ENCODE data around the gene KLF6.

KLF6 gene

GRCh38 chr10:3755440-3756359, 29.3 kb downstream of the KLF6 start:
- no peaks in the 10 kb centered on the region for H3K9me3 ChIP-seq (ENCODE audit: control insufficient read depth, insufficient read depth, low read depth, low read length)
- H3K36me3 ChIP-seq (ENCODE audit: control insufficient read depth in 2 of 2, insufficient read depth in 1 of 2, low read length in 2 of 2): no peaks in the 10 kb centered on the region
- ChIA-PET POLR2A (interaction anchor here (0.8 to 1.2 kb wide), 3 partner anchors 21 to 29 kb away, joined by 3 to 5 read pairs (median 3); partner anchors contain the start of gene KLF6), CTCF (interaction anchor here (0.6 to 0.8 kb wide), 3 partner anchors 21 to 41 kb away, joined by 3 to 5 read pairs (median 3); no protein-coding TSS in a partner anchor)
- H3K4me3 ChIP-seq (ENCODE audit: low read depth, low read length): no peak overlapping the region
- no peak for TF ChIP-seq ZNF366 (tag by site-specific recombination; conservative IDR thresholded peaks at IDR 0.05)
- TF ChIP-seq SCRT2 (tag by site-specific recombination; IDR thresholded peaks at IDR 0.05): peak; percentile 14; the same call in 1 of the 2 replicates
- peak; percentile 23; the same call in 1 of the 2 replicates for TF ChIP-seq ZNF600 (tag by site-specific recombination; IDR thresholded peaks at IDR 0.05)
- no peak for TF ChIP-seq HOXA7 (CRISPR knock-in tag; IDR thresholded peaks at IDR 0.05; ENCODE audit: borderline replicate concordance)
- H3K4me1 ChIP-seq (ENCODE audit: control insufficient read depth, insufficient read depth, low read length): no peaks in the 10 kb centered on the region; the same call in 1 of the 2 replicates
- H3K27ac ChIP-seq (ENCODE audit: extremely low read depth, low read depth, low read length): peak overlapping the region; percentile 29; the same call in 1 of the 2 replicates

GRCh38 chr10:3754727-3755439, 30.1 kb downstream of the KLF6 start:
- Histone ChIP-seq H3K9me3 (ENCODE audit: control insufficient read depth, insufficient read depth, low read depth, low read length) (no peaks in the 10 kb centered on the region), H3K27ac (ENCODE audit: extremely low read depth, low read depth, low read length) (0 out of 2 replicates have a peak overlapping the region, but pooled peaks have one; percentile 29), H3K4me3 (ENCODE audit: low read depth, low read length) (no peak overlapping the region), H3K4me1 (ENCODE audit: control insufficient read depth, insufficient read depth, low read length) (peaks cover 3% of the 10 kb centered on the region; the same call in 1 of the 2 replicates), H3K36me3 (ENCODE audit: control insufficient read depth in 2 of 2, insufficient read depth in 1 of 2, low read length in 2 of 2) (no peaks in the 10 kb centered on the region)
- ChIA-PET CTCF (interaction anchor here (0.7 to 1.5 kb wide), 2 partner anchors 15 to 54 kb away, joined by 3 to 5 read pairs; no protein-coding TSS in a partner anchor), POLR2A (interaction anchor here (0.5 to 1.2 kb wide), 4 partner anchors 22 to 30 kb away, joined by 3 to 5 read pairs (median 3); partner anchors contain the start of gene KLF6)
- TF ChIP-seq ZNF623 (tag by site-specific recombination; IDR thresholded peaks at IDR 0.05) (no peak), SP7 (tag by site-specific recombination; IDR thresholded peaks at IDR 0.05) (peak; percentile 61; the same call in 1 of the 2 replicates), ZFP37 (tag by site-specific recombination; IDR thresholded peaks at IDR 0.05) (0 out of 2 replicates have a peak, but pooled peaks have one; percentile 40), ZBTB48 (tag by site-specific recombination; IDR thresholded peaks at IDR 0.05) (0 out of 2 replicates have a peak, but pooled peaks have one; percentile 28), ZNF10 (tag by site-specific recombination; IDR thresholded peaks at IDR 0.05) (0 out of 2 replicates have a peak, but pooled peaks have one; percentile 51), ZNF473 (tag by site-specific recombination; IDR thresholded peaks at IDR 0.05) (no peak), PATZ1 (tag by site-specific recombination; IDR thresholded peaks at IDR 0.05) (no peak), SCRT1 (tag by site-specific recombination; IDR thresholded peaks at IDR 0.05; ENCODE audit: borderline replicate concordance) (0 out of 2 replicates have a peak, but pooled peaks have one; percentile 45), TSHZ1 (tag by site-specific recombination; IDR thresholded peaks at IDR 0.05; ENCODE audit: borderline replicate concordance) (peak; percentile 73; the same call in 1 of the 2 replicates), ZNF366 (tag by site-specific recombination; conservative IDR thresholded peaks at IDR 0.05) (0 out of 2 replicates have a peak, but pooled peaks have one; percentile 32), ZNF677 (tag by site-specific recombination; IDR thresholded peaks at IDR 0.05) (no peak), ZNF629 (tag by site-specific recombination; IDR thresholded peaks at IDR 0.05) (peak; percentile 75), ZNF510 (tag by site-specific recombination; IDR thresholded peaks at IDR 0.05; ENCODE audit: insufficient replicate concordance) (no peak), ZNF548 (tag by site-specific recombination; IDR thresholded peaks at IDR 0.05) (no peak), ZNF335 (tag by site-specific recombination; conservative IDR thresholded peaks at IDR 0.05) (no peak), ZNF785 (tag by site-specific recombination; IDR thresholded peaks at IDR 0.05) (no peak), SCRT2 (tag by site-specific recombination; IDR thresholded peaks at IDR 0.05) (peak; percentile 88)
- TF ChIP-seq, protein P1, sequence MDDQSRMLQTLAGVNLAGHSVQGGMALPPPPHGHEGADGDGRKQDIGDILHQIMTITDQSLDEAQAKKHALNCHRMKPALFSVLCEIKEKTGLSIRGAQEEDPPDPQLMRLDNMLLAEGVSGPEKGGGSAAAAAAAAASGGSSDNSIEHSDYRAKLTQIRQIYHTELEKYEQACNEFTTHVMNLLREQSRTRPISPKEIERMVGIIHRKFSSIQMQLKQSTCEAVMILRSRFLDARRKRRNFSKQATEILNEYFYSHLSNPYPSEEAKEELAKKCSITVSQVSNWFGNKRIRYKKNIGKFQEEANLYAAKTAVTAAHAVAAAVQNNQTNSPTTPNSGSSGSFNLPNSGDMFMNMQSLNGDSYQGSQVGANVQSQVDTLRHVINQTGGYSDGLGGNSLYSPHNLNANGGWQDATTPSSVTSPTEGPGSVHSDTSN (CRISPR knock-in tag; IDR thresholded peaks at IDR 0.05): no peak
- TF ChIP-seq, protein P2, sequence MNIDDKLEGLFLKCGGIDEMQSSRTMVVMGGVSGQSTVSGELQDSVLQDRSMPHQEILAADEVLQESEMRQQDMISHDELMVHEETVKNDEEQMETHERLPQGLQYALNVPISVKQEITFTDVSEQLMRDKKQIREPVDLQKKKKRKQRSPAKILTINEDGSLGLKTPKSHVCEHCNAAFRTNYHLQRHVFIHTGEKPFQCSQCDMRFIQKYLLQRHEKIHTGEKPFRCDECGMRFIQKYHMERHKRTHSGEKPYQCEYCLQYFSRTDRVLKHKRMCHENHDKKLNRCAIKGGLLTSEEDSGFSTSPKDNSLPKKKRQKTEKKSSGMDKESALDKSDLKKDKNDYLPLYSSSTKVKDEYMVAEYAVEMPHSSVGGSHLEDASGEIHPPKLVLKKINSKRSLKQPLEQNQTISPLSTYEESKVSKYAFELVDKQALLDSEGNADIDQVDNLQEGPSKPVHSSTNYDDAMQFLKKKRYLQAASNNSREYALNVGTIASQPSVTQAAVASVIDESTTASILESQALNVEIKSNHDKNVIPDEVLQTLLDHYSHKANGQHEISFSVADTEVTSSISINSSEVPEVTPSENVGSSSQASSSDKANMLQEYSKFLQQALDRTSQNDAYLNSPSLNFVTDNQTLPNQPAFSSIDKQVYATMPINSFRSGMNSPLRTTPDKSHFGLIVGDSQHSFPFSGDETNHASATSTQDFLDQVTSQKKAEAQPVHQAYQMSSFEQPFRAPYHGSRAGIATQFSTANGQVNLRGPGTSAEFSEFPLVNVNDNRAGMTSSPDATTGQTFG (tag by site-specific recombination; IDR thresholded peaks at IDR 0.05; ENCODE audit: borderline replicate concordance): no peak
